Glutamatergic neuron (in vitro differentiated cells): ENCODE measurements around the gene APAF1. TPM values are rescaled to one million over a fixed set of nuclear protein-coding genes. Genes with fewer than 3 reads are reported as not detected.

Source experiments
- DNase-seq: peaks from one replicate; pipeline ENCODE4 v3.0.0; 2022
- H3K27ac Mint-ChIP-seq: one replicate; pipeline ENCODE4 v1.8.0; 2020; ENCODE audit warnings: mild to moderate bottlenecking, mixed read lengths, inconsistent platforms; ENCODE audit not compliant: unreplicated experiment
- H3K27me3 Mint-ChIP-seq: one replicate; pipeline ENCODE4 v1.8.0; 2020; ENCODE audit warnings: mild to moderate bottlenecking, moderate library complexity, mixed read lengths, inconsistent platforms; ENCODE audit not compliant: unreplicated experiment
- H3K36me3 Mint-ChIP-seq: one replicate; pipeline ENCODE4 v1.8.0; 2020; ENCODE audit warnings: mild to moderate bottlenecking, mixed read lengths, inconsistent platforms; ENCODE audit not compliant: unreplicated experiment
- H3K4me1 Mint-ChIP-seq: one replicate; pipeline ENCODE4 v1.8.0; 2020; ENCODE audit warnings: mild to moderate bottlenecking, low read depth, mixed read lengths, inconsistent platforms; ENCODE audit not compliant: unreplicated experiment
- H3K4me3 Mint-ChIP-seq: one replicate; pipeline ENCODE4 v1.8.0; 2020; ENCODE audit warnings: mild to moderate bottlenecking, mixed read lengths, inconsistent platforms; ENCODE audit not compliant: unreplicated experiment
- H3K9me3 Mint-ChIP-seq: one replicate; pipeline ENCODE4 v1.8.0; 2020; ENCODE audit warnings: mild to moderate bottlenecking, moderate library complexity, mixed read lengths, inconsistent platforms; ENCODE audit not compliant: unreplicated experiment
- CTCF ChIP-seq: fragments of 200-600 bp; sonication (generic); IDR thresholded peaks from one replicate; pipeline ENCODE4 v1.5.0; 2021; ENCODE audit not compliant: partially characterized antibody, unreplicated experiment
- total RNA-seq: library from RNA; stranded (reverse); fragmentation: NEBNext Ultra II Directional; extraction: Animal tissue kit (Norgen Biotek cat#: 25700); gene quantifications from one replicate; pipeline ENCODE4 v1.2.1, GENCODE V29; 2021; ENCODE audit not compliant: unreplicated experiment

APAF1 gene
- total RNA-seq, 1 donor from 2014 or later: 20.8 TPM

- no peak for TF ChIP-seq CTCF
- Mint-ChIP-seq H3K36me3 (no peaks in the 10 kb centered on the region), H3K9me3 (no peaks in the 10 kb centered on the region), H3K4me1 (no peaks in the 10 kb centered on the region), H3K4me3 (no peak overlapping the region), H3K27me3 (peaks cover 7% of the 10 kb centered on the region), H3K27ac (no peak overlapping the region)
- DNase-seq: no peak
Measured at GRCh38 chr12:98757455-98757854, 112.4 kb downstream of the APAF1 start.

DNA sequence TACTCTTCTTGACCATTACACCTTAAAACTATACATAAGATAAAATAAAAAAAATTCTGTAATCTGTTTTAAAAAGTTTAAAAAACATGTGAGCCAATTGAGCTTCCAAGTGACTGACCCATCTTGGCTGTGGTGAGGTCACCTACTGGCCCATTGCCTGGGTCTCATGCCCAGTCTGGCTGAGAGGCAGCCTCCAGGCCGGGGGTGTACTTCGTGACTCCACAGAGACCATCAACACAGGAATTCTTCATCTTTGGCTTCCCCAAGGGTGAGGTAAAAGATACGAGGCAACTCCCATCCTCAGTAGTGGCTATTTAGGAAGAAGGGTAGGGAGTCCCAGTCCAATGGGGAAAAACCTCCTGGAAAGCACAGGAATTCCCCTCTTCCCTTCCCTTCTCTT lies 113.2 kb downstream of the APAF1 start:
- TF ChIP-seq CTCF: no peak
- Mint-ChIP-seq H3K27ac (no peak overlapping the region), H3K4me1 (no peaks in the 10 kb centered on the region), H3K27me3 (peaks cover 7% of the 10 kb centered on the region), H3K9me3 (no peaks in the 10 kb centered on the region), H3K36me3 (no peaks in the 10 kb centered on the region), H3K4me3 (no peak overlapping the region)
- DNase-seq: no peak

- TF ChIP-seq CTCF: no peak
- no peaks in the 10 kb centered on the region for H3K27me3 Mint-ChIP-seq
- no peaks in the 10 kb centered on the region for H3K4me1 Mint-ChIP-seq
- H3K9me3 Mint-ChIP-seq: no peaks in the 10 kb centered on the region
- H3K27ac Mint-ChIP-seq: no peak overlapping the region
- DNase-seq: no peak
- H3K36me3 Mint-ChIP-seq: no peaks in the 10 kb centered on the region
- no peak overlapping the region for H3K4me3 Mint-ChIP-seq
Measured at GRCh38 chr12:98763656-98764055, 118.6 kb downstream of the APAF1 start.

DNA sequence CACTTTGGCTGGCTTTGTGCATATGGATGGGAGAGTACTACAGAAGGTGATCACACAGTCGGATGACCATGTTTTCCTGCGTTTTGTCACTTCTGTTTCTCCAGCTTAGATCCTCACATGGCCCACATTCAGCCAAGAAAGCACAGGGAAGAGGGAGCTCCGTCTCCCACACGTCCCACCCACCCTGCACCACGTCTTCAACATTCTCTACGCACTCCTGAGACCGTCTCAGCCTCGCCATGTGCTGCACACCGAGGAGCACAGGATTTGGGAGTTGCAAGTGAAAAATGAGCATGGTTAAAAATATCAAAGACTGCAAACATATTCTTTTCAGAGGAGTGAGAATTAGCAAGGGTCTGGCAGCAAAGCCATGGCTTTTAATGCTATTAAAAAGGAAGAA lies 122.2 kb downstream of the APAF1 start:
- DNase-seq: no peak
- H3K36me3 Mint-ChIP-seq: peaks cover 7% of the 10 kb centered on the region
- H3K9me3 Mint-ChIP-seq: peaks cover 3% of the 10 kb centered on the region
- H3K27me3 Mint-ChIP-seq: no peaks in the 10 kb centered on the region
- no peak for TF ChIP-seq CTCF
- H3K4me3 Mint-ChIP-seq: no peak overlapping the region
- H3K27ac Mint-ChIP-seq: no peak overlapping the region
- peaks cover 13% of the 10 kb centered on the region for H3K4me1 Mint-ChIP-seq

DNA sequence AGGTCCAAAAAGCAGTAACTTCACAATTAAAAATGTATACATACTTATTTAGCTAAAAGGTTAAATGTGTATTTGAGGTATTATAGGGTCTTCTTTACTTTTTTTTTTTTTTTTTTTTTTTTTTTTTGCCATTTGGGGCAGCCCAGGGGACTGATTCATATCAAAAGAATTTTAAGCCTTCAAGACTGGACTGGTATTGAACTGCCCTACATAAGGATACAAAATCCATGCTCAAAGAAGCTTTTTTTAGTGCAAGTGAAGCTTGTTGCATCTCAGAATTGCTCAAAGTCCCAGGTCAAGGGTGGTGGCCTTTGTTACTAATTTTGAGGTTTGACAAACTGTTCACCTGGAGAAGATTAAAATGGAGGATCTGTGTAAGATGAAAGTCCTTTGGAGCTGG lies 124.0 kb downstream of the APAF1 start:
- no peak for DNase-seq
- H3K36me3 Mint-ChIP-seq: peaks cover 8% of the 10 kb centered on the region
- no peak overlapping the region for H3K27ac Mint-ChIP-seq
- peaks cover 3% of the 10 kb centered on the region for H3K9me3 Mint-ChIP-seq
- H3K27me3 Mint-ChIP-seq: no peaks in the 10 kb centered on the region
- no peak for TF ChIP-seq CTCF
- H3K4me3 Mint-ChIP-seq: no peak overlapping the region
- peaks cover 13% of the 10 kb centered on the region for H3K4me1 Mint-ChIP-seq
